CD14-positive monocyte (primary cell): ENCODE results near the gene KIAA0513. TPM values are rescaled to one million over a fixed set of nuclear protein-coding genes. Genes with fewer than 3 reads are reported as not detected.

Source experiments
- DNase-seq, 3 donors: peaks; one replicate each; pipeline ENCODE4 v3.0.0-alpha.2; 2011 to 2022
- H2AFZ ChIP-seq: 2 replicates; pipeline ENCODE4 v1.6.0; 2012; ENCODE audit warnings: mild to moderate bottlenecking, low read depth, low read length, inconsistent platforms; ENCODE audit not compliant: insufficient read depth, poor library complexity, severe bottlenecking
- H3K27ac ChIP-seq, 2 donors: 1 replicate in 1 of 2; 2 replicates in 1 of 2; pipeline ENCODE4 v1.5.1; 2012 to 2013; ENCODE audit warnings: low read length in 2 of 2, control low read depth in 1 of 2, inconsistent platforms in 1 of 2, low read depth in 1 of 2, mild to moderate bottlenecking in 1 of 2
- H3K27me3 ChIP-seq, 2 donors: one replicate each; pipeline versions ENCODE4 v1.6.0 to v1.6.1; 2011 to 2013; ENCODE audit warnings: low read length in 2 of 2; ENCODE audit not compliant: control insufficient read depth in 2 of 2, insufficient read depth in 2 of 2
- H3K36me3 ChIP-seq, 2 donors: replicated peaks in 1 of 2; 1 replicate in 1 of 2; 2 replicates in 1 of 2; pipeline versions ENCODE4 v1.5.1 to v1.6.1; 2012 to 2013; ENCODE audit warnings: low read length in 2 of 2, control low read depth in 1 of 2, inconsistent platforms in 1 of 2, mild to moderate bottlenecking in 1 of 2; ENCODE audit not compliant: insufficient read depth in 2 of 2, control insufficient read depth in 1 of 2
- H3K4me1 ChIP-seq, 2 donors: 1 replicate in 1 of 2; 2 replicates in 1 of 2; pipeline versions ENCODE4 v1.5.1 to v1.6.1; 2012 to 2013; ENCODE audit warnings: low read length in 2 of 2, control low read depth in 1 of 2, inconsistent platforms in 1 of 2, mild to moderate bottlenecking in 1 of 2, moderate library complexity in 1 of 2; ENCODE audit not compliant: insufficient read depth in 2 of 2, control insufficient read depth in 1 of 2
- H3K4me2 ChIP-seq: replicated peaks from 2 replicates; pipeline ENCODE3; 2012; ENCODE audit warnings: low read length, moderate library complexity, mild to moderate bottlenecking; ENCODE audit not compliant: poor library complexity, severe bottlenecking; ENCODE audit errors: extremely low read depth
- H3K4me3 ChIP-seq, 3 experiments: fragments of 200-600 bp in 1 of 3; sonication (generic) in 1 of 3; replicated peaks in 1 of 3; 1 replicate in 2 of 3; 2 replicates in 1 of 3; pipeline ENCODE4 v1.5.1; 2011 to 2013; ENCODE audit warnings: low read length in 3 of 3, mild to moderate bottlenecking in 3 of 3, control low read depth in 2 of 3, low read depth in 2 of 3, inconsistent platforms in 1 of 3, moderate library complexity in 1 of 3
- H3K79me2 ChIP-seq: 2 replicates; pipeline ENCODE4 v1.6.0; 2012; ENCODE audit warnings: mild to moderate bottlenecking, control low read depth, inconsistent platforms, low read length, moderate library complexity; ENCODE audit not compliant: insufficient read depth
- H3K9ac ChIP-seq: 2 replicates; pipeline ENCODE4 v1.6.0; 2017; ENCODE audit warnings: low read length, mild to moderate bottlenecking; ENCODE audit not compliant: insufficient read depth, poor library complexity, severe bottlenecking
- H3K9me3 ChIP-seq, 2 donors: replicated peaks in 1 of 2; 1 replicate in 1 of 2; 2 replicates in 1 of 2; pipeline versions ENCODE4 v1.5.1 to v1.6.1; 2012 to 2013; ENCODE audit warnings: low read length in 2 of 2, control low read depth in 1 of 2; ENCODE audit not compliant: control insufficient read depth in 1 of 2, insufficient read depth in 1 of 2
- H4K20me1 ChIP-seq: 2 replicates; pipeline ENCODE4 v1.6.0; 2012; ENCODE audit warnings: mild to moderate bottlenecking, low read length, control low read depth, moderate library complexity; ENCODE audit not compliant: insufficient read depth
- H3K27ac Mint-ChIP-seq, 7 donors: one replicate each; pipeline ENCODE4 v1.8.0; 2020; ENCODE audit warnings: mild to moderate bottlenecking in 7 of 7, mixed read lengths in 7 of 7, moderate library complexity in 6 of 7, inconsistent platforms in 2 of 7
- H3K27me3 Mint-ChIP-seq, 3 donors: one replicate each; pipeline ENCODE4 v1.8.0; 2021 to 2022; ENCODE audit warnings: low read depth in 3 of 3, mild to moderate bottlenecking in 3 of 3, mixed read lengths in 3 of 3, moderate library complexity in 3 of 3, inconsistent platforms in 1 of 3
- H3K36me3 Mint-ChIP-seq, 2 donors: one replicate each; pipeline ENCODE4 v1.8.0; 2020; ENCODE audit warnings: mixed read lengths in 2 of 2, inconsistent platforms in 1 of 2, mild to moderate bottlenecking in 1 of 2
- H3K4me1 Mint-ChIP-seq: one replicate; pipeline ENCODE4 v1.8.0; 2020; ENCODE audit warnings: mild to moderate bottlenecking, mixed read lengths
- H3K4me3 Mint-ChIP-seq, 2 donors: one replicate each; pipeline ENCODE4 v1.8.0; 2020; ENCODE audit warnings: mild to moderate bottlenecking in 2 of 2, mixed read lengths in 2 of 2, moderate library complexity in 1 of 2
- H3K9me3 Mint-ChIP-seq, 7 donors: one replicate each; pipeline ENCODE4 v1.8.0; 2020 to 2022; ENCODE audit warnings: mixed read lengths in 7 of 7, mild to moderate bottlenecking in 6 of 7, moderate library complexity in 6 of 7, inconsistent platforms in 2 of 7
- CTCF ChIP-seq: fragments of 200-600 bp; IDR thresholded peaks from one replicate; pipeline ENCODE4 v1.8.0; 2022; ENCODE audit warnings: antibody characterized with exemption, mild to moderate bottlenecking
- WGBS: methylation state at CpG from one replicate; pipeline ENCODE4 v1.1.5; 2013; ENCODE audit warnings: missing lambda C conversion rate; ENCODE audit not compliant: insufficient coverage; 5-methylcytosine and 5-hydroxymethylcytosine counted together
- intact Hi-C, 2 donors: fragments of 100-400 bp; cut with micrococcal nuclease; formaldehyde crosslinking; loops; one replicate each; pipeline versions ENCODE4 v1.15.0 to v1.15.1; 2023
- polyA plus RNA-seq, 3 donors: library from polyadenylated mRNA; depleted of rRNA in 1 of 3; unstranded in 2 of 3; stranded (reverse) in 1 of 3; fragments of 300-500 nt in 2 of 3; fragments of >200 nt in 1 of 3; fragmentation: Illumina TruSeq in 2 of 3; gene quantifications; 1 replicate in 2 of 3; 2 replicates in 1 of 3; pipeline ENCODE4 v1.2.3, GENCODE V29; 2012 to 2021

KIAA0513 gene
- polyA plus RNA-seq, 3 donors: 21.4 to 77.5 (median 32.7) TPM

GRCh38 chr16:85002608-85003007, 25.0 kb upstream of the KIAA0513 start:
- H3K27ac ChIP-seq: peak overlapping the region; percentile 88 to 91
- peaks cover 14 to 48% of the 10 kb centered on the region in 2 donors for H3K36me3 ChIP-seq
- peaks cover 83 to 100% of the 10 kb centered on the region in 2 donors for H3K4me1 ChIP-seq
- H4K20me1 ChIP-seq: peaks cover 9% of the 10 kb centered on the region
- Mint-ChIP-seq H3K4me3 (peak overlapping the region; percentile 74 to 85), H3K27ac (peak overlapping the region; percentile 89 to 99 (median 98)), H3K4me1 (peaks cover 88% of the 10 kb centered on the region), H3K9me3 (no peaks in the 10 kb centered on the region), H3K27me3 (peaks cover 0 to 3% (median 0%) of the 10 kb centered on the region in 3 donors), H3K36me3 (peaks cover 61 to 74% of the 10 kb centered on the region in 2 donors)
- intact Hi-C loops: no loop called here
- no peak for TF ChIP-seq CTCF
- H3K79me2 ChIP-seq: peaks cover 100% of the 10 kb centered on the region
- DNase-seq: peak; percentile 76 to 89 (median 84)
- H2AFZ ChIP-seq: no peak overlapping the region
- H3K9me3 ChIP-seq: no peaks in the 10 kb centered on the region
- H3K4me2 ChIP-seq: peak overlapping the region; percentile 68
- H3K4me3 ChIP-seq: peak overlapping the region; percentile 32 to 71 (median 46)
- WGBS: 4% methylated on average over 6 of the region's 12 CpGs
- H3K27me3 ChIP-seq: no peaks in the 10 kb centered on the region
- peak overlapping the region; percentile 67 for H3K9ac ChIP-seq

- peak in 1 of 3 donors; percentile 28 for DNase-seq
- Histone ChIP-seq H3K36me3 (peaks cover 14 to 46% of the 10 kb centered on the region in 2 donors), H3K9ac (peak overlapping the region; percentile 67), H2AFZ (no peak overlapping the region), H4K20me1 (peaks cover 9% of the 10 kb centered on the region), H3K4me2 (peak overlapping the region; percentile 68), H3K4me3 (peak overlapping the region; percentile 10 to 71 (median 32)), H3K79me2 (peaks cover 100% of the 10 kb centered on the region), H3K27me3 (no peaks in the 10 kb centered on the region), H3K4me1 (peaks cover 84 to 100% of the 10 kb centered on the region in 2 donors), H3K27ac (peak overlapping the region; percentile 88 to 91), H3K9me3 (no peaks in the 10 kb centered on the region)
- Mint-ChIP-seq H3K27me3 (peaks cover 0 to 3% (median 0%) of the 10 kb centered on the region in 3 donors), H3K4me3 (peak overlapping the region; percentile 74 to 85), H3K4me1 (peaks cover 89% of the 10 kb centered on the region), H3K27ac (peak overlapping the region; percentile 89 to 99 (median 98)), H3K36me3 (peaks cover 61 to 72% of the 10 kb centered on the region in 2 donors), H3K9me3 (no peaks in the 10 kb centered on the region)
- no peak for TF ChIP-seq CTCF
- 47% methylated on average over 10 of the region's 13 CpGs for WGBS
- intact Hi-C loops: no loop called here
Measured at GRCh38 chr16:85003076-85003475, 24.5 kb upstream of the KIAA0513 start.
